H9 (cell line): ENCODE measurements around the gene SLC24A4. TPM values are rescaled to one million over a fixed set of nuclear protein-coding genes. Genes with fewer than 3 reads are reported as not detected.

Experiments used
- DNase-seq: peaks from one replicate; pipeline ENCODE4 v3.0.0-alpha.2; 2017
- H2AFZ ChIP-seq: one replicate; pipeline ENCODE4 v1.6.1; 2013; ENCODE audit warnings: mild to moderate bottlenecking, low read length, control low read depth, moderate library complexity
- H2AK5ac ChIP-seq: 2 replicates; pipeline ENCODE4 v1.6.1; 2013; ENCODE audit warnings: low read length, control low read depth, mixed read lengths; ENCODE audit not compliant: insufficient read length
- H2BK120ac ChIP-seq: one replicate; pipeline ENCODE4 v1.6.1; 2013; ENCODE audit warnings: low read depth, mild to moderate bottlenecking, low read length, control low read depth, inconsistent platforms; ENCODE audit not compliant: poor library complexity, severe bottlenecking
- H2BK12ac ChIP-seq: 2 replicates; pipeline ENCODE4 v1.6.1; 2013; ENCODE audit warnings: low read length, control low read depth, mixed read lengths, low read depth; ENCODE audit not compliant: insufficient read length
- H2BK15ac ChIP-seq: 2 replicates; pipeline ENCODE4 v1.6.1; 2013; ENCODE audit warnings: low read depth, low read length, control low read depth
- H2BK20ac ChIP-seq: one replicate; pipeline ENCODE4 v1.6.1; 2013; ENCODE audit warnings: low read depth, mild to moderate bottlenecking, low read length, control low read depth, inconsistent platforms; ENCODE audit not compliant: poor library complexity, severe bottlenecking
- H2BK5ac ChIP-seq: 2 replicates; pipeline ENCODE4 v1.6.1; 2013; ENCODE audit warnings: low read length, control low read depth, mixed read lengths; ENCODE audit not compliant: insufficient read length
- H3K14ac ChIP-seq: 2 replicates; pipeline ENCODE4 v1.6.1; 2013; ENCODE audit warnings: low read length, control low read depth; ENCODE audit not compliant: insufficient read depth
- H3K18ac ChIP-seq: 2 replicates; pipeline ENCODE4 v1.6.1; 2013; ENCODE audit warnings: low read depth, mild to moderate bottlenecking, mixed read lengths, low read length, control low read depth; ENCODE audit not compliant: insufficient read length
- H3K23ac ChIP-seq: 2 replicates; pipeline ENCODE4 v1.6.1; 2013; ENCODE audit warnings: low read length, control low read depth, mixed read lengths, low read depth; ENCODE audit not compliant: insufficient read length
- H3K23me2 ChIP-seq: 2 replicates; pipeline ENCODE4 v1.6.1; 2013; ENCODE audit warnings: low read depth, mild to moderate bottlenecking, mixed read lengths, low read length, control low read depth; ENCODE audit not compliant: insufficient read length, poor library complexity, severe bottlenecking
- H3K27ac ChIP-seq: 2 replicates; pipeline ENCODE4 v1.5.1; 2013; ENCODE audit warnings: low read length, control low read depth, mixed read lengths, low read depth; ENCODE audit not compliant: insufficient read length
- H3K27me3 ChIP-seq: 2 replicates; pipeline ENCODE4 v1.6.1; 2013; ENCODE audit warnings: low read length, control low read depth, inconsistent platforms; ENCODE audit not compliant: insufficient read depth
- H3K4ac ChIP-seq: 2 replicates; pipeline ENCODE4 v1.6.1; 2013; ENCODE audit warnings: low read depth, mild to moderate bottlenecking, control low read depth, inconsistent platforms, low read length, moderate library complexity
- H3K4me1 ChIP-seq: 2 replicates; pipeline ENCODE4 v1.6.1; 2013; ENCODE audit warnings: low read length, control low read depth, inconsistent platforms; ENCODE audit not compliant: insufficient read depth
- H3K4me2 ChIP-seq: 2 replicates; pipeline ENCODE4 v1.6.1; 2013; ENCODE audit warnings: low read length, control low read depth, mixed read lengths; ENCODE audit not compliant: insufficient read length, insufficient read depth
- H3K56ac ChIP-seq: 2 replicates; pipeline ENCODE4 v1.6.1; 2013; ENCODE audit warnings: low read depth, mild to moderate bottlenecking, mixed read lengths, low read length, control low read depth; ENCODE audit not compliant: insufficient read length
- H3K79me1 ChIP-seq: 2 replicates; pipeline ENCODE4 v1.6.1; 2013; ENCODE audit warnings: low read depth, mild to moderate bottlenecking, moderate library complexity, low read length, control low read depth, inconsistent platforms; ENCODE audit not compliant: insufficient read depth, poor library complexity, severe bottlenecking
- H3K79me2 ChIP-seq: 2 replicates; pipeline ENCODE4 v1.6.1; 2013; ENCODE audit warnings: low read length, control low read depth, inconsistent platforms; ENCODE audit not compliant: insufficient read depth
- H3K9ac ChIP-seq: 2 replicates; pipeline ENCODE4 v1.6.1; 2013; ENCODE audit warnings: low read length, control low read depth, mixed read lengths; ENCODE audit not compliant: insufficient read length; ENCODE audit errors: extremely low read depth
- H3K9me3 ChIP-seq: one replicate; pipeline ENCODE4 v1.6.1; 2013; ENCODE audit warnings: low read depth, low read length, inconsistent platforms; ENCODE audit not compliant: control insufficient read depth
- H3T11ph ChIP-seq: one replicate; pipeline ENCODE4 v1.6.1; 2013; ENCODE audit warnings: mild to moderate bottlenecking, low read length, control low read depth, inconsistent platforms
- H4K20me1 ChIP-seq: one replicate; pipeline ENCODE4 v1.6.1; 2013; ENCODE audit not compliant: control insufficient read depth, insufficient read length, insufficient read depth
- H4K5ac ChIP-seq: 2 replicates; pipeline ENCODE4 v1.6.1; 2013; ENCODE audit warnings: low read depth, mild to moderate bottlenecking, mixed read lengths, low read length, control low read depth; ENCODE audit not compliant: insufficient read length
- H4K8ac ChIP-seq: replicated peaks from 2 replicates; pipeline ENCODE4 v1.6.1; 2013; ENCODE audit warnings: low read length, control low read depth, mixed read lengths, low read depth; ENCODE audit not compliant: insufficient read length
- H4K91ac ChIP-seq: 2 replicates; pipeline ENCODE4 v1.6.1; 2013; ENCODE audit warnings: low read depth, mild to moderate bottlenecking, moderate library complexity, mixed read lengths, low read length, control low read depth; ENCODE audit not compliant: insufficient read length
- H3K27ac Mint-ChIP-seq, 3 experiments: 2 replicates in 2 of 3; 3 replicates in 1 of 3; pipeline ENCODE4 v1.8.0; 2020 to 2021; ENCODE audit warnings: mixed read lengths in 3 of 3, mild to moderate bottlenecking in 1 of 3, moderate library complexity in 1 of 3
- H3K27me3 Mint-ChIP-seq: 2 replicates; pipeline ENCODE4 v1.8.0; 2021; ENCODE audit warnings: low read depth, mild to moderate bottlenecking, moderate library complexity, mixed read lengths
- H3K36me3 Mint-ChIP-seq, 3 experiments: 2 replicates in 2 of 3; 3 replicates in 1 of 3; pipeline ENCODE4 v1.8.0; 2020 to 2021; ENCODE audit warnings: low read depth in 3 of 3, mixed read lengths in 3 of 3; ENCODE audit not compliant: insufficient read depth in 1 of 3
- H3K4me1 Mint-ChIP-seq, 2 experiments: 2 replicates each; pipeline ENCODE4 v1.8.0; 2020; ENCODE audit warnings: mixed read lengths in 2 of 2
- H3K4me3 Mint-ChIP-seq, 2 experiments: 2 replicates in 1 of 2; 3 replicates in 1 of 2; pipeline ENCODE4 v1.8.0; 2020 to 2021; ENCODE audit warnings: mild to moderate bottlenecking in 2 of 2, mixed read lengths in 2 of 2, moderate library complexity in 1 of 2
- H3K9me3 Mint-ChIP-seq, 2 experiments: 2 replicates in 1 of 2; 3 replicates in 1 of 2; pipeline ENCODE4 v1.8.0; 2020; ENCODE audit warnings: mild to moderate bottlenecking in 2 of 2, mixed read lengths in 2 of 2, moderate library complexity in 1 of 2
- WGBS: extraction: QIAGEN DNeasy Blood & Tissue Kit; methylation state at CpG from one replicate; pipeline ENCODE4 v1.1.7; 2013; ENCODE audit warnings: missing lambda C conversion rate, low lambda C conversion rate, mixed read lengths; ENCODE audit not compliant: insufficient read length; ENCODE audit errors: extremely low coverage; 5-methylcytosine and 5-hydroxymethylcytosine counted together
- total RNA-seq: library from RNA; stranded (reverse); gene quantifications from 2 replicates; pipeline ENCODE4 v1.2.1, GENCODE V29; 2021
- TF ChIP-seq, protein P1 (sequence below): fragments of 200-600 bp; sonication (generic); conservative IDR thresholded peaks from 3 replicates; pipeline ENCODE4 v1.8.0; 2021; ENCODE audit warnings: antibody characterized with exemption, mild to moderate bottlenecking

SLC24A4 gene
- total RNA-seq, 1 experiment from 2014 or later = 0.24 TPM

- Histone ChIP-seq H3K79me2 (no peaks in the 10 kb centered on the region), H2AFZ (no peak overlapping the region), H3K79me1 (no peaks in the 10 kb centered on the region), H3K4ac (no peak overlapping the region), H3K14ac (no peak overlapping the region), H3K9me3 (no peaks in the 10 kb centered on the region), H2BK20ac (no peak overlapping the region), H3T11ph (no peak overlapping the region), H3K4me2 (no peak overlapping the region), H2BK5ac (no peak overlapping the region), H4K20me1 (no peaks in the 10 kb centered on the region), H2BK120ac (no peak overlapping the region), H3K56ac (no peak overlapping the region), H3K23me2 (no peaks in the 10 kb centered on the region), H2AK5ac (no peak overlapping the region), H4K5ac (no peak overlapping the region), H3K9ac (no peak overlapping the region), H3K23ac (no peak overlapping the region), H3K18ac (no peak overlapping the region), H3K4me1 (no peaks in the 10 kb centered on the region), H2BK15ac (no peak overlapping the region), H3K27ac (no peak overlapping the region), H4K91ac (no peak overlapping the region), H4K8ac (no peak overlapping the region), H2BK12ac (no peak overlapping the region), H3K27me3 (no peaks in the 10 kb centered on the region; the same call in 1 of the 2 replicates)
- Mint-ChIP-seq H3K27me3 (peaks cover 2% of the 10 kb centered on the region), H3K36me3 (no peaks in the 10 kb centered on the region), H3K9me3 (no peaks in the 10 kb centered on the region; a peak in 1 of 5 replicates), H3K4me3 (no peak overlapping the region), H3K4me1 (peaks cover 3 to 15% of the 10 kb centered on the region in 2 experiments), H3K27ac (no peak overlapping the region)
- no CpG with 5 or more reads among the region's 2 CpGs for WGBS
- TF ChIP-seq, protein P1, sequence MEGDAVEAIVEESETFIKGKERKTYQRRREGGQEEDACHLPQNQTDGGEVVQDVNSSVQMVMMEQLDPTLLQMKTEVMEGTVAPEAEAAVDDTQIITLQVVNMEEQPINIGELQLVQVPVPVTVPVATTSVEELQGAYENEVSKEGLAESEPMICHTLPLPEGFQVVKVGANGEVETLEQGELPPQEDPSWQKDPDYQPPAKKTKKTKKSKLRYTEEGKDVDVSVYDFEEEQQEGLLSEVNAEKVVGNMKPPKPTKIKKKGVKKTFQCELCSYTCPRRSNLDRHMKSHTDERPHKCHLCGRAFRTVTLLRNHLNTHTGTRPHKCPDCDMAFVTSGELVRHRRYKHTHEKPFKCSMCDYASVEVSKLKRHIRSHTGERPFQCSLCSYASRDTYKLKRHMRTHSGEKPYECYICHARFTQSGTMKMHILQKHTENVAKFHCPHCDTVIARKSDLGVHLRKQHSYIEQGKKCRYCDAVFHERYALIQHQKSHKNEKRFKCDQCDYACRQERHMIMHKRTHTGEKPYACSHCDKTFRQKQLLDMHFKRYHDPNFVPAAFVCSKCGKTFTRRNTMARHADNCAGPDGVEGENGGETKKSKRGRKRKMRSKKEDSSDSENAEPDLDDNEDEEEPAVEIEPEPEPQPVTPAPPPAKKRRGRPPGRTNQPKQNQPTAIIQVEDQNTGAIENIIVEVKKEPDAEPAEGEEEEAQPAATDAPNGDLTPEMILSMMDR = no peak
- no peak for DNase-seq
Measured at GRCh38 chr14:92455231-92455630, 132.3 kb downstream of the SLC24A4 start.
